Activated CD8-positive, alpha-beta T cell treated with anti-CD3 and anti-CD28 coated beads, Interleukin-2, amount 10 ng/mL, durations not matched to agents 7 days and 5 days (primary cell): ENCODE measurements around the gene SF1. TPM values are rescaled to one million over a fixed set of nuclear protein-coding genes. Genes with fewer than 3 reads are reported as not detected.

Source experiments
- ATAC-seq: fragments of 150-1000 bp; cut with Tn5 transposase; one replicate; pipeline ENCODE4 v1.10.0; 2021; ENCODE audit warnings: moderate library complexity
- CTCF ChIA-PET: fragments of 350-600 bp; sonication (Branson Sonifier 250); formaldehyde crosslinking; loops from one replicate; lab custom pipeline; 2021; ENCODE audit warnings: antibody characterized with exemption; lab: Charles Lee
- POLR2A ChIA-PET: fragments of 350-600 bp; sonication (Branson Sonifier 250); formaldehyde crosslinking; loops from one replicate; lab custom pipeline; 2021; ENCODE audit warnings: antibody characterized with exemption; lab: Charles Lee
- DNase-seq: peaks from one replicate; pipeline ENCODE4 v3.0.0-alpha.2; 2020
- H3K27ac Mint-ChIP-seq: one replicate; pipeline ENCODE4 v1.8.0; 2021; ENCODE audit warnings: mild to moderate bottlenecking, mixed read lengths
- H3K27me3 Mint-ChIP-seq: one replicate; pipeline ENCODE4 v1.8.0; 2021; ENCODE audit warnings: low read depth, mixed read lengths
- H3K36me3 Mint-ChIP-seq: one replicate; pipeline ENCODE4 v1.8.0; 2021; ENCODE audit warnings: low read depth, mixed read lengths
- H3K4me1 Mint-ChIP-seq: one replicate; pipeline ENCODE4 v1.8.0; 2021; ENCODE audit warnings: low read depth, mixed read lengths
- H3K4me3 Mint-ChIP-seq: one replicate; pipeline ENCODE4 v1.8.0; 2021; ENCODE audit warnings: mild to moderate bottlenecking, mixed read lengths
- H3K9me3 Mint-ChIP-seq: one replicate; pipeline ENCODE4 v1.8.0; 2022; ENCODE audit warnings: mixed read lengths; ENCODE audit not compliant: insufficient read depth
- total RNA-seq, 2 experiments: library from RNA; stranded (reverse); gene quantifications; one replicate each; pipeline ENCODE4 v1.2.3, GENCODE V29; 2021

Gene SF1
- total RNA-seq, 2 experiments from 2014 or later: 421 to 423 TPM

DNA sequence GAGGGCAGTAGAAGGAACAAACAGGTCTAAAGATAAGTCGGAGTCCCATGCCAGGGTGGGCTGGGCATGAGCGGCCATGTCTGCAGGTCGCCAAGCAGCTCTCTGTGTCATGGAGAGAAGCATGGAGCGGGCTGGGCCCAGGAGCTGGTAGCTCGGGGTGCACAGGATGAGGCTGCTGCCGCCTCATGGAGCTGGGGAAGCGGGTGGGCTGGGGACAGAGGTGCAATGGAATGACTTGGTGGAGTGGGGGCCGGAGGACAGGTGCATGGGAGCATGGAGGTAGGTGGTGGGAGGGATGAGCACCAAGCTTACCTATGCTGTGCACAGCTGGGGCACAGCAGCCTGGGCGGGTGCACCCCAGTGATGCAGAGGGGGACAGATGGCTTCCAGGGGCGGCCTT is 58.9 kb downstream of the SF1 start:
- no peak for DNase-seq
- H3K36me3 Mint-ChIP-seq: no peaks in the 10 kb centered on the region
- H3K27me3 Mint-ChIP-seq: peaks cover 61% of the 10 kb centered on the region
- no peaks in the 10 kb centered on the region for H3K9me3 Mint-ChIP-seq
- H3K4me3 Mint-ChIP-seq: no peak overlapping the region
- ChIA-PET CTCF (interaction anchor here (0.9 to 2.3 kb wide), 5 partner anchors 9 to 293 kb away, joined by 3 to 11 read pairs (median 6); partner anchors contain the start of gene RASGRP2), POLR2A (no interaction called here)
- ATAC-seq: no peak
- H3K27ac Mint-ChIP-seq: no peak overlapping the region
- H3K4me1 Mint-ChIP-seq: peaks cover 9% of the 10 kb centered on the region

DNA sequence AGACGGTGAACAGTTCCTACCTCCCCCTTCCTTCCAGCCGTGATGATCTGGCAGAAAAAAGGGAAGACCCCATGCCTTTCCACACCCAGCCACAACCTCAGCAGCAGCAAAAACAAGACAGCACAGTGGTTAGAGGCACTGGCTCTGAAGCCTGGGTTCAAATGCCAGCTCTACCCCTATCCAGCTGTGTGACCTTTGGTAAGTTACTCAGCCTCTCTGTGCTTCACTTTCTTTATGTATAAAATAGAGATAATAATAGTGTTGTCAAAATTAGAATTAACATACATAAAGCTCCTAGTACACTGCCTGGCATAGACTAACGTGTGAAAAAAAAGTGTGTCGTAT is 59.6 kb downstream of the SF1 start:
- Mint-ChIP-seq H3K4me3 (no peak overlapping the region), H3K27me3 (peaks cover 67% of the 10 kb centered on the region), H3K36me3 (no peaks in the 10 kb centered on the region), H3K27ac (no peak overlapping the region), H3K9me3 (no peaks in the 10 kb centered on the region), H3K4me1 (peaks cover 3% of the 10 kb centered on the region)
- DNase-seq (no peak), ATAC-seq (no peak)
- CTCF ChIA-PET: interaction anchor here (0.9 to 2.3 kb wide), 5 partner anchors 8 to 294 kb away, joined by 3 to 11 read pairs (median 6); partner anchors contain the start of gene RASGRP2
- POLR2A ChIA-PET: no interaction called here

DNA sequence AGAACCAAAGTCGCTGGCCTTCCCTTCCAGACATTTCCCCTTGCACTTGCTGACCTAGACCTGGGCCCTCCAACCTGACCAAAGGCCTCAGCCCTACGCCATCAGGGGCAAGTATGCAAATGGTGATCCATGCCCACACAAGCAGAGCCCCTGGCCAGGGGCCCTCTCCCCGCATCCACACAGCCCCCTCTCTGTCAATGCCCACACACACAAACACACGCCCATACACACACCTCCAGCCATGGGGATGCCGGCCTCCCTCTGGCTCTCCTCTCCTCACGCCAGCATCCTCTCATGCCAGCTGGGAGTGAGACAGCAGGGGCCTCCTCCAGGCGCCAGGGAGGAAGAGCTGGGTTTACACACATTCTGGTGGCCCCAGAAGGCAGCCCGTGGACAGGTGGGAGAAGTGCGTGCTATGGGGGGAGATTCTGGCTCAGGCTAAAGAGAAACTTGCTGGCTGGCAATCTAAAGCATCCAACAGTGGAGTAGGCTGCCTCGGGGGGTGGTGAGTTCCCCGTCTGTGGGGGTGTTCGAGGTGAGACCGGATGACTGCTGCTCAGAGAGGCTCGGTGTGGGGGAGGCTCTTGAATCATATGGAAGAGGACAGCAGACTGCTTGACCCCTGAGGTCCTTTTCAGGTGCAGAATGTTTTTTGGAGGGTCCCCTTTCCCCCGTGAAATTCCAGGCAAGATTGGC is 60.1 kb downstream of the SF1 start:
- POLR2A ChIA-PET: interaction anchor here (0.6 kb wide), 1 partner anchor 40 kb away, joined by 3 read pairs; no protein-coding TSS in a partner anchor
- H3K4me1 Mint-ChIP-seq: no peaks in the 10 kb centered on the region
- ATAC-seq (no peak), DNase-seq (no peak)
- CTCF ChIA-PET: interaction anchor here (0.9 to 2.3 kb wide), 5 partner anchors 8 to 295 kb away, joined by 3 to 11 read pairs (median 6); partner anchors contain the start of gene RASGRP2
- H3K27me3 Mint-ChIP-seq: peaks cover 67% of the 10 kb centered on the region
- no peak overlapping the region for H3K27ac Mint-ChIP-seq
- H3K36me3 Mint-ChIP-seq: no peaks in the 10 kb centered on the region
- H3K9me3 Mint-ChIP-seq: no peaks in the 10 kb centered on the region
- H3K4me3 Mint-ChIP-seq: no peak overlapping the region

DNA sequence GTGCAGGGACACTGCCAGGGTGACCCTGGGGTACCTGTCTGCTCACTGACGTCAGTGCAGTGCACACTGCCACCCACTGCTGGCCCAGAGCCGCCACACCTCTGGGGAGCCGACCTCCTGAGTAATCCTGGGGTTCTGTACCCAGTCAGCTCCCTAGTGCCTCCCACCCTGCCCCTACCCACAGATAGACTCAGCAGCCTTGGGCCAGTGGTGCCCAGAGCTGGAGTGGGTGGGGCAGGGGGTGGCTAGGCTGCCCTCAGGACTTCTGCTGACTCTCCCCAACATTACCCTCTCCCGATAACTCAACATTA is 61.1 kb downstream of the SF1 start:
- Mint-ChIP-seq H3K4me3 (no peak overlapping the region), H3K27me3 (peaks cover 67% of the 10 kb centered on the region), H3K9me3 (no peaks in the 10 kb centered on the region), H3K36me3 (no peaks in the 10 kb centered on the region), H3K27ac (no peak overlapping the region), H3K4me1 (peaks cover 2% of the 10 kb centered on the region)
- POLR2A ChIA-PET: no interaction called here
- no peak for DNase-seq
- ATAC-seq: no peak
- CTCF ChIA-PET: no interaction called here

DNA sequence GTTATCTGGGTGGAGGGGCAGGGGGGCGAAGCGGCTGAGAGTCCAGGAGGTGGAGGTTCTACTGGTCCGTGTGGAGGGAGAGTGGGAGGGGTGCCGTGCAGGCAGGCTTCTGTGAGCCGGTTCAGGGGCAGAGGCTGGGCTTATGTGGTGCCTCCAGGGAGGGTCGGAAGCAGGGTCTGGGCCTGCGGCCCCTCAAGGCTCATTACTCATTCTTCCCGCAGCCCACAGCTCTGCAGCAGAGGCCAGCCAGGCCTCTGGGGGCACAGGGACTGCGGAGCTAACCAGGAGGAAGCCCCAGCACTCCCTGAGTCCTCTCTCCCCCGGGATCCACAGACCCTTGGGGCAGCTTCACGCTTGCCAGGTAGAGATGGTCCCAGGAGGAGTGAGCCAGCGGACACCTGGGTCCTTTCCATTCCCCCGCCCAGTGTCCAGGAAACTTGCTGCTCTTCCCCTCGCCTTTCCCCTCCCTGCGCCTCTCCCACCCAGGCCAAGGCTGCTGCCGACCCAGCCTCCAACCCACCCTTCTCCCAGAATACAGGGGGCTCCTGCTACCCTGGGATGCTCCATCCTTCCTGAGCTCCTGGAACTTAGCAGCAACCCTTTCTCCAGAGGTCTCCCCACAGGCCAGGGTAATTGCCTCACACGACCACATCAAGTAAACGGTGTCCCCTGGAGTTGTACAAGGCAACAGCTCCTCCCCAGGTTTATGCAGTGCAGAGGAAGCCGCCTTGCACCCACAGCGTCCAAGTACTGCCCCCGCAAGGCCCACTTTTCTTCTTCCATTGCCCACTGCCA is 61.7 kb downstream of the SF1 start:
- H3K9me3 Mint-ChIP-seq: no peaks in the 10 kb centered on the region
- POLR2A ChIA-PET: no interaction called here
- no peaks in the 10 kb centered on the region for H3K36me3 Mint-ChIP-seq
- ATAC-seq (no peak), DNase-seq (no peak)
- CTCF ChIA-PET: interaction anchor here (1.9 kb wide), 1 partner anchor 12 kb away, joined by 8 read pairs; no protein-coding TSS in a partner anchor
- no peak overlapping the region for H3K4me3 Mint-ChIP-seq
- H3K27ac Mint-ChIP-seq: no peak overlapping the region
- peaks cover 70% of the 10 kb centered on the region for H3K27me3 Mint-ChIP-seq
- H3K4me1 Mint-ChIP-seq: peaks cover 8% of the 10 kb centered on the region

DNA sequence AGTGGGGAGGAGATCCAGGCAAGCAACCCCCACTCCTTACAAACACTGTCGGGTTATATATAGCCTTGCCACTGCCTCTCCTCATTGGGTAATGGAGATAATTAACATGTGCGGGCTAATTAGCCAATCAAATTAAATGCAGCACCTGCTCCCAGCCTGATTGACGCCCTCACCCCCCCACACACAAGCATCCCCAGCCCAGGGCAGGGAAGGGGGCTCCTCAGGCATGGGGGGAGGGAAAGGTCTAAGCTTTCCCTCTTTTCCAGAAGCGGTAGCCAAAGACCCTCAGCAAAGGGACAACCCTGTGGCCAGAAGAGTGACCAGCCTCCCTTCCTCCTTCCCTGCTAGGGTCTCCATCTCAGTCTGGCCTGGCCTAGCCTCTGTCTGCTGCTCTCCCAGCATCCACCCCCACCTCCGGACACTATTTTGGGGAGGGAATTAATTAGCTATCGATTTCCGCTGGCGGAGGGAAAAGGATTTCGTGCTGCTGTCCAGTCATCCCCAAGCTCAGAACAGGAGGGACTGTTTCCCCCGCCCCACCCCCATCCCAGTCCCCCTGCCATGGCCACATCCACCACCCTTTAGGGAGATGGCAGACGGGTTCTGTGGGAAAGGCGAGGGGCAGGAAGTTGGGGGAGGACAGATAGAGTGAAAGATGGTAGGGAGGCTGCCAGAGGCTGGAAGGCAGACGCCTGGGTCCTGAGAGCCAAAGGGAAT is 62.4 kb downstream of the SF1 start:
- Mint-ChIP-seq H3K27me3 (peaks cover 70% of the 10 kb centered on the region), H3K4me1 (peaks cover 10% of the 10 kb centered on the region), H3K9me3 (no peaks in the 10 kb centered on the region), H3K36me3 (no peaks in the 10 kb centered on the region), H3K4me3 (no peak overlapping the region), H3K27ac (no peak overlapping the region)
- ChIA-PET CTCF (interaction anchor here (1.4 to 1.9 kb wide), 3 partner anchors 12 to 266 kb away, joined by 3 to 9 read pairs (median 8); no protein-coding TSS in a partner anchor), POLR2A (no interaction called here)
- DNase-seq (no peak), ATAC-seq (no peak)

DNA sequence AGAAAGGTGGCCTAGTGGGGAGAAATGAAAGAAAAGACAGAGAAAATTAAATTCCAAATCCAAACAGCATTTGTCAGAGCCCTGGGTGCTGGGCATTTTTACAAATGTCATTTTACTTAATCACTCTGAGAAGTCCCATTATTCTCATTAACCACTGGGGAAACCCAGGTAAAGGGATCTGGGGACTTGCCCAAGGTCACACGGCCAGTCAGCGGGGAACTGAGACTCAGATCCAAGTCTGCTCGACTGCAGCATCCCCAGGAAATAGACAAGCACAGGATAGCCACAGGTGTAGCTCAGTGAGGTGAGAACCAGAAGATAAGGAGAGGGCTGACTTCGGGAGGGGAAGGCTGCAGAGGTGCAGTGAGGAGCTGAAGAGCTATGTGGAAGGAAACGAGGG is 63.2 kb downstream of the SF1 start:
- no peak overlapping the region for H3K4me3 Mint-ChIP-seq

DNA sequence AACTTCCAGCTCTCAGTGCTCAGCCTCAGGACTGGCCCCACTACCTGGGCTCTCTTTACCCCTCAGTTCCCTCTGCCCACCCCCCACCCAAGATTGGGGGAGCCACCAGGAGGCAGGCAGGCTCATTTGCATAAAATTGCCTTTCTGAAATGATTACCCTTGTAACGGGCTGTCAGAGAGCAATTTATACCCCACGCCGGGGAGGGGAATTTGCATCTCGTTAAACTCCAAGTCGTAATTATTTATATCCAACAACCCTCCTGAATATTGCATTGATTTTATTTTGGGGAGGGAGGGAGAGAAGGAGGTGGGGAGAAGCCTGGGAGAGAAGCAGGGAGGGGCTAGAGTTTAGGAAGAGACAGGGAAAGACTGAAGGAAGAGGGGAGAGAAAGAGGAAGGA is 63.7 kb downstream of the SF1 start:
- CTCF ChIA-PET: interaction anchor here (1.0 to 1.9 kb wide), 4 partner anchors 10 to 265 kb away, joined by 3 to 9 read pairs (median 6); no protein-coding TSS in a partner anchor
- Mint-ChIP-seq H3K36me3 (no peaks in the 10 kb centered on the region), H3K9me3 (no peaks in the 10 kb centered on the region), H3K27ac (no peak overlapping the region), H3K27me3 (peaks cover 70% of the 10 kb centered on the region), H3K4me3 (no peak overlapping the region), H3K4me1 (peaks cover 10% of the 10 kb centered on the region)
- DNase-seq (no peak), ATAC-seq (no peak)
- POLR2A ChIA-PET: no interaction called here

More for the DNA sequence above, 63.2 kb downstream of the SF1 start:
- ATAC-seq: no peak
- no peak for DNase-seq
- peaks cover 10% of the 10 kb centered on the region for H3K4me1 Mint-ChIP-seq
- POLR2A ChIA-PET: no interaction called here
- CTCF ChIA-PET: interaction anchor here (1.4 to 1.9 kb wide), 3 partner anchors 11 to 265 kb away, joined by 3 to 9 read pairs (median 8); no protein-coding TSS in a partner anchor
- peaks cover 69% of the 10 kb centered on the region for H3K27me3 Mint-ChIP-seq
- H3K27ac Mint-ChIP-seq: no peak overlapping the region
- H3K36me3 Mint-ChIP-seq: no peaks in the 10 kb centered on the region
- H3K9me3 Mint-ChIP-seq: no peaks in the 10 kb centered on the region

Other genes starting within 250 kb of the SF1 start
- not detected for gene SLC22A11, start 222.6 kb downstream of the SF1 start, total RNA-seq
- not detected for gene SLC22A12, start 187.3 kb downstream of the SF1 start, total RNA-seq
- under 1 TPM; 0.13 to 0.34 TPM for gene NRXN2, start 55.3 kb downstream of the SF1 start, total RNA-seq
- 100 to 1,000 TPM; 101 to 115 TPM for gene RASGRP2, start 34.4 kb downstream of the SF1 start, total RNA-seq
- 1 to 10 TPM; 2.9 to 4.7 TPM for gene PYGM, start 18.6 kb downstream of the SF1 start, total RNA-seq
- 10 to 100 TPM; 84.2 to 90.2 TPM for gene MAP4K2, start 24.7 kb upstream of the SF1 start, total RNA-seq
- gene MEN1, start 32.0 kb upstream of the SF1 start, total RNA-seq: 10 to 100 TPM; 32.9 to 34.0 TPM
- 1 to 10 TPM in 1 of 2 experiments, under 1 TPM in 1; 0.61 to 1.2 TPM for gene CDC42BPG, start 66.1 kb upstream of the SF1 start, total RNA-seq
- 100 to 1,000 TPM; 145 to 150 TPM for gene EHD1, start 100.1 kb upstream of the SF1 start, total RNA-seq
- gene ATG2A, start 138.7 kb upstream of the SF1 start, total RNA-seq: 10 to 100 TPM; 20.6 to 23.1 TPM
- 10 to 100 TPM; 13.7 to 14.0 TPM for gene PPP2R5B, start 146.1 kb upstream of the SF1 start, total RNA-seq
- not detected for gene GPHA2, start 157.4 kb upstream of the SF1 start, total RNA-seq
- gene MAJIN, start 193.6 kb upstream of the SF1 start, total RNA-seq: not detected
- under 1 TPM; 0.50 to 0.99 TPM for gene BATF2, start 218.4 kb upstream of the SF1 start, total RNA-seq
- gene ARL2, start 235.6 kb upstream of the SF1 start, total RNA-seq: 10 to 100 TPM; 69.1 to 79.2 TPM
- 10 to 100 TPM; 21.2 to 25.7 TPM for gene SNX15, start 248.9 kb upstream of the SF1 start, total RNA-seq